GM12878 (cell line): ENCODE data around the gene DMD.

ENCODE experiments used
- BACH1 ChIP-seq: fragments of 450-650 bp; IDR thresholded peaks from 2 replicates; pipeline ENCODE4 v1.6.1; 2017; ENCODE audit warnings: mild to moderate bottlenecking, borderline replicate concordance
- BHLHE40 ChIP-seq, 2 experiments: fragments of 450-650 bp in 1 of 2; IDR thresholded peaks; 2 replicates each; pipeline ENCODE4 v1.6.1; 2011 to 2017; ENCODE audit warnings: low read depth in 2 of 2, borderline replicate concordance in 1 of 2, improper control_type of control experiment in 1 of 2, low read length in 1 of 2, mild to moderate bottlenecking in 1 of 2
- CHD2 ChIP-seq: IDR thresholded peaks from 2 replicates; pipeline ENCODE4 v1.6.1; 2011; ENCODE audit warnings: low read depth, low read length, improper control_type of control experiment, borderline replicate concordance
- CTCF ChIP-seq, 3 experiments: IDR thresholded peaks in 2 of 3; conservative IDR thresholded peaks in 1 of 3; 2 replicates each; pipeline ENCODE4 v1.5.1; 2011; ENCODE audit warnings: low read depth in 3 of 3, low read length in 3 of 3, mild to moderate bottlenecking in 3 of 3, control low read depth in 2 of 3, moderate library complexity in 2 of 3, inconsistent platforms in 1 of 3, mixed read lengths in 1 of 3; ENCODE audit not compliant: control insufficient read depth in 2 of 3, insufficient read depth in 1 of 3; ENCODE audit errors: extremely low read depth in 1 of 3
- JUND ChIP-seq: IDR thresholded peaks from 2 replicates; pipeline ENCODE4 v1.6.1; 2012; ENCODE audit warnings: low read depth, mild to moderate bottlenecking, low read length, improper control_type of control experiment, moderate library complexity
- KAT2A ChIP-seq: conservative IDR thresholded peaks from 2 replicates; pipeline ENCODE4 v1.6.1; 2011; ENCODE audit warnings: low read depth, low read length; ENCODE audit not compliant: control insufficient read depth
- NFYA ChIP-seq: IDR thresholded peaks from 2 replicates; pipeline ENCODE4 v1.6.1; 2011; ENCODE audit warnings: low read depth, mild to moderate bottlenecking, low read length, improper control_type of control experiment, borderline replicate concordance
- POLR2AphosphoS5 ChIP-seq: IDR thresholded peaks from 2 replicates; pipeline ENCODE4 v1.6.1; 2011; ENCODE audit warnings: mild to moderate bottlenecking, low read length, inconsistent platforms
- RAD21 ChIP-seq: IDR thresholded peaks from 2 replicates; pipeline ENCODE4 v1.6.1; 2011; ENCODE audit warnings: mild to moderate bottlenecking, low read depth, low read length, moderate library complexity; ENCODE audit not compliant: insufficient read depth
- RCOR1 ChIP-seq: conservative IDR thresholded peaks from 2 replicates; pipeline ENCODE4 v1.6.1; 2012; ENCODE audit warnings: low read depth, low read length, improper control_type of control experiment
- SMAD5 ChIP-seq: IDR thresholded peaks from 2 replicates; pipeline ENCODE4 v1.6.1; 2016; ENCODE audit warnings: antibody characterized with exemption, low read depth
- YY1 ChIP-seq: IDR thresholded peaks from 2 replicates; pipeline ENCODE4 v1.6.1; 2011; ENCODE audit warnings: low read depth, mild to moderate bottlenecking, low read length
- TF ChIP-seq, protein P1 (sequence below): fragments of 450-650 bp; formaldehyde crosslinking; IDR thresholded peaks from 2 replicates; pipeline ENCODE4 v1.4.0; 2022; ENCODE audit warnings: mild to moderate bottlenecking, moderate library complexity
- TF ChIP-seq, protein P2 (sequence below): fragments of 450-650 bp; IDR thresholded peaks from 2 replicates; pipeline ENCODE4 v1.6.1; 2017; ENCODE audit warnings: mild to moderate bottlenecking

GRCh38 chrX:32591589-32591988 lies 619.8 kb downstream of the DMD start:
- TF ChIP-seq RCOR1 (no peak), CTCF (IDR thresholded peaks at IDR 0.05 in 2 of 3, conservative IDR thresholded peaks at IDR 0.05 in 1 of 3; ENCODE audit: control insufficient read depth in 2 of 3, extremely low read depth in 1 of 3, insufficient read depth in 1 of 3, low read depth in 3 of 3, low read length in 3 of 3) (no peak), SMAD5 (no peak), BHLHE40 (IDR thresholded peaks at IDR 0.05; ENCODE audit: borderline replicate concordance in 1 of 2, low read depth in 2 of 2, low read length in 1 of 2) (no peak), RAD21 (no peak), KAT2A (no peak), NFYA (no peak), CHD2 (no peak), POLR2AphosphoS5 (no peak), BACH1 (no peak), YY1 (no peak), JUND (no peak)
- TF ChIP-seq, protein P1, sequence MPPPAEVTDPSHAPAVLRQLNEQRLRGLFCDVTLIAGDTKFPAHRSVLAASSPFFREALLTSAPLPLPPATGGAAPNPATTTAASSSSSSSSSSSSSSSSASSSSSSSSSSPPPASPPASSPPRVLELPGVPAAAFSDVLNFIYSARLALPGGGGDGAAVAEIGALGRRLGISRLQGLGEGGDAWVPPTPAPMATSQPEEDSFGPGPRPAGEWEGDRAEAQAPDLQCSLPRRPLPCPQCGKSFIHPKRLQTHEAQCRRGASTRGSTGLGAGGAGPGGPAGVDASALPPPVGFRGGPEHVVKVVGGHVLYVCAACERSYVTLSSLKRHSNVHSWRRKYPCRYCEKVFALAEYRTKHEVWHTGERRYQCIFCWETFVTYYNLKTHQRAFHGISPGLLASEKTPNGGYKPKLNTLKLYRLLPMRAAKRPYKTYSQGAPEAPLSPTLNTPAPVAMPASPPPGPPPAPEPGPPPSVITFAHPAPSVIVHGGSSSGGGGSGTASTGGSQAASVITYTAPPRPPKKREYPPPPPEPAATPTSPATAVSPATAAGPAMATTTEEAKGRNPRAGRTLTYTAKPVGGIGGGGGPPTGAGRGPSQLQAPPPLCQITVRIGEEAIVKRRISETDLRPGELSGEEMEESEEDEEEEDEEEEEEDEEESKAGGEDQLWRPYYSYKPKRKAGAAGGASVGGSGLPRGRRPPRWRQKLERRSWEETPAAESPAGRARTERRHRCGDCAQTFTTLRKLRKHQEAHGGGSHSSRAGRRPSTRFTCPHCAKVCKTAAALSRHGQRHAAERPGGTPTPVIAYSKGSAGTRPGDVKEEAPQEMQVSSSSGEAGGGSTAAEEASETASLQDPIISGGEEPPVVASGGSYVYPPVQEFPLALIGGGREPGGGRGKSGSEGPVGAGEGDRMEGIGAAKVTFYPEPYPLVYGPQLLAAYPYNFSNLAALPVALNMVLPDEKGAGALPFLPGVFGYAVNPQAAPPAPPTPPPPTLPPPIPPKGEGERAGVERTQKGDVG (CRISPR knock-in tag), result no peak
- TF ChIP-seq, protein P2, sequence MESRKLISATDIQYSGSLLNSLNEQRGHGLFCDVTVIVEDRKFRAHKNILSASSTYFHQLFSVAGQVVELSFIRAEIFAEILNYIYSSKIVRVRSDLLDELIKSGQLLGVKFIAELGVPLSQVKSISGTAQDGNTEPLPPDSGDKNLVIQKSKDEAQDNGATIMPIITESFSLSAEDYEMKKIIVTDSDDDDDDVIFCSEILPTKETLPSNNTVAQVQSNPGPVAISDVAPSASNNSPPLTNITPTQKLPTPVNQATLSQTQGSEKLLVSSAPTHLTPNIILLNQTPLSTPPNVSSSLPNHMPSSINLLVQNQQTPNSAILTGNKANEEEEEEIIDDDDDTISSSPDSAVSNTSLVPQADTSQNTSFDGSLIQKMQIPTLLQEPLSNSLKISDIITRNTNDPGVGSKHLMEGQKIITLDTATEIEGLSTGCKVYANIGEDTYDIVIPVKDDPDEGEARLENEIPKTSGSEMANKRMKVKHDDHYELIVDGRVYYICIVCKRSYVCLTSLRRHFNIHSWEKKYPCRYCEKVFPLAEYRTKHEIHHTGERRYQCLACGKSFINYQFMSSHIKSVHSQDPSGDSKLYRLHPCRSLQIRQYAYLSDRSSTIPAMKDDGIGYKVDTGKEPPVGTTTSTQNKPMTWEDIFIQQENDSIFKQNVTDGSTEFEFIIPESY, result no peak
